ENCODE results near the gene NCF4.

NCF4 gene

GRCh38 chr22:36893262-36893661, 32.5 kb downstream of the NCF4 start:
- DNase-seq (ENCODE audit: low spot score), result no peak
- no peak for TF ChIP-seq CTCF (IDR thresholded peaks at IDR 0.05; ENCODE audit: extremely low read depth, insufficient read depth, missing control alignments)
- in situ Hi-C loops (cut with MboI; ENCODE audit: low pct_unique_long_range_greater_than_20kb, low sequenced_read_pairs, unreplicated experiment), result no loop called here

- TF ChIP-seq CTCF (IDR thresholded peaks at IDR 0.05; ENCODE audit: extremely low read depth, insufficient read depth, missing control alignments), result no peak
- no peak for DNase-seq (ENCODE audit: low spot score)
- in situ Hi-C loops (cut with MboI; ENCODE audit: low pct_unique_long_range_greater_than_20kb, low sequenced_read_pairs, unreplicated experiment), result no loop called here
These were observed 33.5 kb downstream of the NCF4 start for GRCh38 chr22:36894266-36894665.

- in situ Hi-C loops (cut with MboI; ENCODE audit: low pct_unique_long_range_greater_than_20kb, low sequenced_read_pairs, unreplicated experiment), result no loop called here
- no peak for TF ChIP-seq CTCF (IDR thresholded peaks at IDR 0.05; ENCODE audit: extremely low read depth, insufficient read depth, missing control alignments)
- no peak for DNase-seq (ENCODE audit: low spot score)
These were observed 36.8 kb downstream of the NCF4 start for GRCh38 chr22:36897611-36898010.

GRCh38 chr22:36898690-36899089, 37.9 kb downstream of the NCF4 start:
- TF ChIP-seq CTCF (IDR thresholded peaks at IDR 0.05; ENCODE audit: extremely low read depth, insufficient read depth, missing control alignments), result no peak
- no peak for DNase-seq (ENCODE audit: low spot score)
- in situ Hi-C loops (cut with MboI; ENCODE audit: low pct_unique_long_range_greater_than_20kb, low sequenced_read_pairs, unreplicated experiment), result no loop called here

- no peak for TF ChIP-seq CTCF (IDR thresholded peaks at IDR 0.05; ENCODE audit: extremely low read depth, insufficient read depth, missing control alignments)
- in situ Hi-C loops (cut with MboI; ENCODE audit: low pct_unique_long_range_greater_than_20kb, low sequenced_read_pairs, unreplicated experiment), result no loop called here
- no peak for DNase-seq (ENCODE audit: low spot score)
These were observed 38.7 kb downstream of the NCF4 start for GRCh38 chr22:36899498-36899897.

- DNase-seq (ENCODE audit: low spot score), result no peak
- in situ Hi-C loops (cut with MboI; ENCODE audit: low pct_unique_long_range_greater_than_20kb, low sequenced_read_pairs, unreplicated experiment), result no loop called here
- TF ChIP-seq CTCF (IDR thresholded peaks at IDR 0.05; ENCODE audit: extremely low read depth, insufficient read depth, missing control alignments), result no peak
These were observed 39.4 kb downstream of the NCF4 start for GRCh38 chr22:36900225-36900624.

GRCh38 chr22:36900880-36901279, 40.1 kb downstream of the NCF4 start:
- in situ Hi-C loops (cut with MboI; ENCODE audit: low pct_unique_long_range_greater_than_20kb, low sequenced_read_pairs, unreplicated experiment), result no loop called here
- no peak for TF ChIP-seq CTCF (IDR thresholded peaks at IDR 0.05; ENCODE audit: extremely low read depth, insufficient read depth, missing control alignments)
- DNase-seq (ENCODE audit: low spot score), result no peak

Measured in GM13977 (cell line).